Right lobe of liver (tissue), 6 donors: ENCODE results near the gene FKBP15. TPM values are rescaled to one million over a fixed set of nuclear protein-coding genes. Genes with fewer than 3 reads are reported as not detected.

Source experiments
- ATAC-seq, 4 donors: fragments of 200-7000 bp; cut with Tn5 transposase; one replicate each; pipeline ENCODE4 v1.9.1; 2020; ENCODE audit warnings: mild to moderate bottlenecking in 4 of 4, moderate library complexity in 4 of 4
- DNase-seq, 3 donors: peaks; one replicate each; pipeline ENCODE4 v3.0.0-alpha.2; 2020
- H3K27ac ChIP-seq, 3 donors: fragments of 200-600 bp; one replicate each; pipeline ENCODE4 v1.8.0; 2022
- H3K27me3 ChIP-seq, 2 donors: fragments of 200-600 bp; one replicate each; pipeline ENCODE4 v1.8.0; 2022
- H3K36me3 ChIP-seq, 4 donors: fragments of 200-600 bp; sonication (generic) in 1 of 4; one replicate each; pipeline versions ENCODE4 v1.5.1 to v1.8.0; 2017 to 2022; ENCODE audit warnings: control low read depth in 1 of 4
- H3K4me1 ChIP-seq, 4 donors: fragments of 200-600 bp; sonication (generic) in 1 of 4; one replicate each; pipeline versions ENCODE4 v1.5.1 to v1.8.0; 2017 to 2022; ENCODE audit warnings: control low read depth in 1 of 4
- H3K4me3 ChIP-seq, 3 donors: fragments of 200-600 bp; one replicate each; pipeline ENCODE4 v1.8.0; 2022
- H3K9me3 ChIP-seq, 4 donors: fragments of 200-600 bp; sonication (generic) in 1 of 4; one replicate each; pipeline versions ENCODE4 v1.5.1 to v1.8.0; 2017 to 2022; ENCODE audit warnings: control low read depth in 1 of 4
- CTCF ChIP-seq, 4 donors: fragments of 200-600 bp in 3 of 4; fragments of 450-650 bp in 1 of 4; IDR thresholded peaks; one replicate each; pipeline versions ENCODE4 v1.5.1 to v1.8.0; 2016 to 2022; ENCODE audit warnings: antibody characterized with exemption in 4 of 4, mild to moderate bottlenecking in 2 of 4
- POLR2A ChIP-seq: fragments of 450-650 bp; IDR thresholded peaks from one replicate; pipeline ENCODE4 v1.6.1; 2017; ENCODE audit warnings: antibody characterized with exemption, mild to moderate bottlenecking
- WGBS: methylation state at CpG from one replicate; pipeline ENCODE4 v1.1.6; 2018; ENCODE audit warnings: low coverage, low lambda C conversion rate; ENCODE audit not compliant: insufficient coverage; ENCODE audit errors: missing lambda C conversion rate; 5-methylcytosine and 5-hydroxymethylcytosine counted together
- intact Hi-C, 2 donors: fragments of 100-400 bp; cut with DNase I; formaldehyde crosslinking; loops; one replicate each; pipeline versions ENCODE4 v1.11.2 to v1.14.1; 2022
- total RNA-seq, 6 experiments: library from RNA; depleted of rRNA in 2 of 6; stranded (reverse); fragments of >200 nt in 2 of 6; fragmentation: NEBNext Ultra II Directional in 3 of 6; extraction: Animal tissue kit (Norgen Biotek cat#: 25700) in 3 of 6; gene quantifications; one replicate each; pipeline versions ENCODE4 v1.1.0 to v1.2.4, GENCODE V29; 2016 to 2023
- donor health status: DM: no; HTN: yes; CAD: no.
- donor health status: DM: no; HTN: no; CAD: no.
- donor health status: DM: no; HTN: no; CAD: no.
- donor health status: DM: no; HTN: yes; CAD: no.
- donor health status: DM: no; HTN: yes; CAD: no.

The FKBP15 gene
- total RNA-seq, 6 experiments from 2014 or later, result 11.1 to 17.2 (median 12.8) TPM

GRCh38 chr9:113228130-113228665, 7.1 kb upstream of the FKBP15 start:
- H3K36me3 ChIP-seq, result peaks cover 0 to 7% (median 0%) of the 10 kb centered on the region in 4 donors
- intact Hi-C loops, result no loop called here
- H3K4me1 ChIP-seq, result peaks cover 0 to 68% (median 16%) of the 10 kb centered on the region in 4 donors
- no peak overlapping the region for H3K4me3 ChIP-seq
- 29% methylated on average over 3 of the region's 3 CpGs for WGBS
- TF ChIP-seq POLR2A (no peak), CTCF (IDR thresholded peaks at IDR 0.05) (no peak)
- DNase-seq (no peak), ATAC-seq (peak; percentile 48 to 74 (median 58))
- no peaks in the 10 kb centered on the region for H3K9me3 ChIP-seq
- H3K27me3 ChIP-seq, result no peaks in the 10 kb centered on the region
- peak overlapping the region in 2 of 3 donors; percentile 7 to 24 for H3K27ac ChIP-seq

- Histone ChIP-seq H3K9me3 (no peaks in the 10 kb centered on the region), H3K4me3 (no peak overlapping the region), H3K27ac (peak overlapping the region in 1 of 3 donors; percentile 24), H3K27me3 (no peaks in the 10 kb centered on the region), H3K4me1 (peaks cover 0 to 66% (median 16%) of the 10 kb centered on the region in 4 donors), H3K36me3 (peaks cover 0 to 7% (median 0%) of the 10 kb centered on the region in 4 donors)
- DNase-seq (no peak), ATAC-seq (no peak)
- intact Hi-C loops, result no loop called here
- TF ChIP-seq POLR2A (no peak), CTCF (IDR thresholded peaks at IDR 0.05) (no peak)
- WGBS, result 80% methylated on average over 1 of the region's 1 CpG
These were observed 6.4 kb upstream of the FKBP15 start for GRCh38 chr9:113227436-113227835.

- Histone ChIP-seq H3K36me3 (peaks cover 0 to 7% (median 0%) of the 10 kb centered on the region in 4 donors), H3K4me1 (peaks cover 0 to 62% (median 15%) of the 10 kb centered on the region in 4 donors), H3K4me3 (no peak overlapping the region), H3K27ac (no peak overlapping the region), H3K27me3 (no peaks in the 10 kb centered on the region), H3K9me3 (no peaks in the 10 kb centered on the region)
- intact Hi-C loops, result loop anchor here in 1 of 2 donors (5.0 kb wide), 1 partner anchor 43 kb away; no protein-coding TSS in a partner anchor
- no peak for TF ChIP-seq POLR2A
- no peak for TF ChIP-seq CTCF (IDR thresholded peaks at IDR 0.05)
- WGBS, result 47% methylated on average over 2 of the region's 2 CpGs
- ATAC-seq (no peak), DNase-seq (no peak)
These were observed 2.9 kb upstream of the FKBP15 start for GRCh38 chr9:113223963-113224362.

GRCh38 chr9:113222482-113222841, 1.4 kb upstream of the FKBP15 start:
- TF ChIP-seq POLR2A (no peak), CTCF (IDR thresholded peaks at IDR 0.05) (no peak)
- Histone ChIP-seq H3K36me3 (peaks cover 0 to 7% (median 0%) of the 10 kb centered on the region in 4 donors), H3K9me3 (no peaks in the 10 kb centered on the region), H3K27me3 (no peaks in the 10 kb centered on the region), H3K4me1 (peaks cover 0 to 47% (median 8%) of the 10 kb centered on the region in 4 donors), H3K4me3 (peak overlapping the region; percentile 73 to 94 (median 91)), H3K27ac (peak overlapping the region; percentile 91 to 95 (median 92))
- ATAC-seq, result peak; percentile 34 to 58 (median 46)
- intact Hi-C loops, result loop anchor here in 1 of 2 donors (5.0 kb wide), 1 partner anchor 45 kb away; no protein-coding TSS in a partner anchor
- peak in 1 of 3 donors; percentile 68 for DNase-seq
- 17% methylated on average over 5 of the region's 5 CpGs for WGBS
